EH (cell line): ENCODE measurements around the gene TFB2M.

Experiments used
- DNase-seq: peaks from one replicate; pipeline ENCODE4 v3.0.0-alpha.2; 2015; ENCODE audit warnings: low read depth

The TFB2M gene

GRCh38 chr1:246550402-246550801 is 15.7 kb downstream of the TFB2M start:
- DNase-seq = no peak

- DNase-seq = no peak
Observed at GRCh38 chr1:246549665-246550064, 16.4 kb downstream of the TFB2M start.

- DNase-seq = no peak
Observed at GRCh38 chr1:246544001-246544400, 22.1 kb downstream of the TFB2M start.

- DNase-seq = no peak
Observed at GRCh38 chr1:246540738-246541491, 25.1 kb downstream of the TFB2M start.

GRCh38 chr1:246537887-246538286 is 28.2 kb downstream of the TFB2M start:
- no peak for DNase-seq

GRCh38 chr1:246537441-246537840 is 28.6 kb downstream of the TFB2M start:
- DNase-seq = no peak

GRCh38 chr1:246534114-246534513 is 31.9 kb downstream of the TFB2M start:
- DNase-seq = no peak

GRCh38 chr1:246533371-246533905 is 32.6 kb downstream of the TFB2M start:
- no peak for DNase-seq

GRCh38 chr1:246532519-246532918 is 33.5 kb downstream of the TFB2M start:
- DNase-seq = peak; percentile 11

GRCh38 chr1:246530482-246530881 is 35.6 kb downstream of the TFB2M start:
- no peak for DNase-seq

GRCh38 chr1:246528933-246529731 is 36.9 kb downstream of the TFB2M start:
- DNase-seq = peak; percentile 42

- peak; percentile 44 for DNase-seq
Observed at GRCh38 chr1:246527402-246528088, 38.5 kb downstream of the TFB2M start.

GRCh38 chr1:246526915-246527314 is 39.1 kb downstream of the TFB2M start:
- no peak for DNase-seq

- no peak for DNase-seq
Observed at GRCh38 chr1:246526380-246526779, 39.7 kb downstream of the TFB2M start.

GRCh38 chr1:246519514-246519913 is 46.5 kb downstream of the TFB2M start:
- DNase-seq = no peak

GRCh38 chr1:246518456-246519205 is 47.4 kb downstream of the TFB2M start:
- no peak for DNase-seq

- DNase-seq = no peak
Observed at GRCh38 chr1:246517391-246517790, 48.7 kb downstream of the TFB2M start.

GRCh38 chr1:246516126-246516525 is 49.9 kb downstream of the TFB2M start:
- DNase-seq = no peak

- DNase-seq = no peak
Observed at GRCh38 chr1:246515390-246516005, 50.6 kb downstream of the TFB2M start.

- no peak for DNase-seq
Observed at GRCh38 chr1:246513619-246514343, 52.3 kb downstream of the TFB2M start.

GRCh38 chr1:246513041-246513440 is 53.0 kb downstream of the TFB2M start:
- DNase-seq = no peak
